Suppressor macrophage (primary cell): Measurements from ENCODE around the gene FFAR1.
"Not testable (repeated sequence)": the region's sequence is repeated elsewhere in the genome, so short reads cannot be mapped to it uniquely, and the experiment has no call there.

Experiments used
- DNase-seq, 4 experiments: peaks; one replicate each; pipeline ENCODE4 v3.0.0-alpha.2; 2020 to 2022

FFAR1 gene

GRCh38 chr19:35342430-35342829 is 5.3 kb upstream of the FFAR1 start:
- DNase-seq: no peak

- DNase-seq: no peak
Measured at GRCh38 chr19:35344511-35345031, 3.1 kb upstream of the FFAR1 start.

- DNase-seq: no peak
Measured at GRCh38 chr19:35345671-35346111, 2.0 kb upstream of the FFAR1 start.

DNA sequence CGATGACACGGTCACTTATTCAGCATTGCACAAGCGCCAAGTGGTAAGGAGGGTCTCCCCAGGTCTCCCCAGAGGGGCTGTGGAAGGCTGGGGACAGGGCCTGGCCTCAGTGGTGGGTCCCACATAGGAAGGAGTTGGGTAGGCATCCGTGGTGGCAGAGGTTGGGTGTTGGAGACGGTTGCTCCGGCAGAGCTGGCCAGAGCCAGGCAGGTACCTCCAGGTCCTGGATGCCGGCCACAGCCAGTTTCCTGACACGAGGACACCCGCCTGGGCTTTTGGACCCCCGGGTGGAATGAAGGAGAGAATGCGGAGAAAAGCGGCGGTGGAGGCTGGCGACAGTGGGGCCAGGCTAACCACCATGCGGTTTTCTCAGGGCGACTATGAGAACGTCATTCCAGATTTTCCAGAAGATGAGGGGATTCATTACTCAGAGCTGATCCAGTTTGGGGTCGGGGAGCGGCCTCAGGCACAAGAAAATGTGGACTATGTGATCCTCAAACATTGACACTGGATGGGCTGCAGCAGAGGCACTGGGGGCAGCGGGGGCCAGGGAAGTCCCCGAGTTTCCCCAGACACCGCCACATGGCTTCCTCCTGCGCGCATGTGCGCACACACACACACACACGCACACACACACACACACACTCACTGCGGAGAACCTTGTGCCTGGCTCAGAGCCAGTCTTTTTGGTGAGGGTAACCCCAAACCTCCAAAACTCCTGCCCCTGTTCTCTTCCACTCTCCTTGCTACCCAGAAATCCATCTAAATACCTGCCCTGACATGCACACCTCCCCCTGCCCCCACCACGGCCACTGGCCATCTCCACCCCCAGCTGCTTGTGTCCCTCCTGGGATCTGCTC is 1.3 kb upstream of the FFAR1 start:
- peak; percentile 43 to 68 (median 54) for DNase-seq

GRCh38 chr19:35347930-35348298 is 212 bp downstream of the FFAR1 start:
- no peak for DNase-seq

DNA sequence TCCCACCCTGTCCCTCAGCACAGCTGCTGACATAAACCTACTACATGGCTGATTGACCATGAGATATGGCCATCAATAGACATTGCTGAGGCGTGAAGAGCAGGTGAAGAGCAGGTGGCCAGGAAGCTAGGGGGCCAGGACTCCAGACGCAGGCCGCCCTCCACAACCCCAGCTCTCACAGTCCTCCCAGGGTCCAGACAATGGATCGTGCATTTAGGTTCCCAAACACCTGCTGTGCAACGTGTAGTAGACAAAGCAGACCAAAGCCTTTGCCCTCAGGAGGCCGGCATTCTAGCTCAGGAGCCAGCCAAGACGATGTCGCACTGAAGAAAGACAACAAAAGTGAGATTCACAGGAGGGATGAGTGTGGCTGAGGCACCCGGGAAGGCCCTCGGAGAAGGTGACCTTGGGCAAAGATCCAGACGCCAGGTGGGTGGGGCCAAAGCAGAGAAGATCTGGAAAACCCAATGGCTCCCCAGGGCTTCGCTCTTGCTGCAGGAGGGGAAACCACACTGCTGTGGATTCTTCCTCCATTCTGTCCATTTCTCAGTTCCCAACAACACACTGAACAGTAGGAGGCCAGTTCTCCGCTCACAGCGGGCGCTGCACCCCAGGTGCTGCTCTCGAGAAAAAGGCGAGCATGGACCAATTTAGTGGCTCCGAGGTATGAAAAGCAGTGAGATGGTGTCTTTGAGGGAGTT is 1.4 kb downstream of the FFAR1 start:
- DNase-seq: no peak

DNA sequence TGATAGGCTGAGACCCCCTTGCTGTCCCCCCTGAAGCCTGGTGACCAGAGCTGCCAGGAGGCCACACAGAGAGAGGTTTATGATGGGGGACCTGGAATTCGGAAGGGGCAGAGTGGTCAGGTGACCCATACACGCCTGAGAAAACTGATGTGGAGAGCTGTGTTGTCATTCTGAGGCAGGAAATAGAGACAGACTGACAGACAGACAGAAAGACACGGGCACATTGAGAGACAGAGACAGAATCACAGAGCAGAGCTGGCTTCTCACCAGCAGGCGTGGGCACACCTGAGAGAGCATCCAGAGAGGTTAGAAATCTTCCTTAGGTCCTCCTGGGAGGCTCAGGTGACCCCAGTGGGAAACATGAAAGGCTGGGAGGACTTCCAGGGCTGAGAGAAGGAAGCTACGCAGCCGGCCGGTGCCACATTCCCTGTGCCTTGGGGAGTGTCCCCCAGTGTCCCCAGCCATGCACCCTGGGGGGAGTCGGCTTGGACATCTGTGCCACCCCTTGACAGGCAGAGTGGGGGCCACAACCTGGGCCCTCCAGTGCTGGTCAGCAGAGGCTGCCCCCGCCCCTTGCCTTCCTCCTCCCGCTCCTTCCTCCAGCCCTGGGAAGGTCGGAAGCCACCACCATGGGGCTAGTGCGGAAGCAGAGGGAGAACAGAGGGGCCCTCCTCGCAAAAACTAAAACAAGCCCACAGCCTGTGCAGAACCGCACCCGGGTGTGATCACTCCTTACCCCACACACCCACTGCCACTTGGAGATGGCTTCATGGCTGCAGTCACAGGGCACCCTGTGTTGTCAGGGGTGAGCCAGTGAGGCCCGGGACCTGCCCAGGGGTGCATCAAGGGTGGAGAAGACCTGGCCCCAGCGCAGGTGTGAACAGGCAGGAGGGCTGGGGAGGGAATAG is 2.2 kb downstream of the FFAR1 start:
- DNase-seq: no peak

DNA sequence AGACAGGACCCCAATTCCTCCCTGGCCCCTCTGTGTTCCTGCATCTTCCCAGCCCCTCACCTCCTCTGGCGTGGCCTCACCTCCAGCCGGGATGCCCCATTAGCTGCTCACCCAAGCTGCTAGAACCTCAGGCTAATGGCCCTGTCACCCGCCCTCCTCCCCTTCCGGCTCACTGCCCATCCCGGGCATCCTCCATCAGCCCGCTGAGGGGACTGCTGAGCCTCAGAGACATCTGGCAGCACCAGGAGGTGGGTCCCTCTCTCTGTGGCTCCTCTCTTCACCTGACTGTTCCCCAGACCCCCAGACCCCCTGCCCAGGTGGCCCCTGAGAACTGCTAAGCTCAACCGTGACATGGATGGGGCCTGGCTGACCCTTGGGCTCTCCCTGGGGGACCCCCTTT is 2.9 kb downstream of the FFAR1 start:
- DNase-seq: no peak

DNA sequence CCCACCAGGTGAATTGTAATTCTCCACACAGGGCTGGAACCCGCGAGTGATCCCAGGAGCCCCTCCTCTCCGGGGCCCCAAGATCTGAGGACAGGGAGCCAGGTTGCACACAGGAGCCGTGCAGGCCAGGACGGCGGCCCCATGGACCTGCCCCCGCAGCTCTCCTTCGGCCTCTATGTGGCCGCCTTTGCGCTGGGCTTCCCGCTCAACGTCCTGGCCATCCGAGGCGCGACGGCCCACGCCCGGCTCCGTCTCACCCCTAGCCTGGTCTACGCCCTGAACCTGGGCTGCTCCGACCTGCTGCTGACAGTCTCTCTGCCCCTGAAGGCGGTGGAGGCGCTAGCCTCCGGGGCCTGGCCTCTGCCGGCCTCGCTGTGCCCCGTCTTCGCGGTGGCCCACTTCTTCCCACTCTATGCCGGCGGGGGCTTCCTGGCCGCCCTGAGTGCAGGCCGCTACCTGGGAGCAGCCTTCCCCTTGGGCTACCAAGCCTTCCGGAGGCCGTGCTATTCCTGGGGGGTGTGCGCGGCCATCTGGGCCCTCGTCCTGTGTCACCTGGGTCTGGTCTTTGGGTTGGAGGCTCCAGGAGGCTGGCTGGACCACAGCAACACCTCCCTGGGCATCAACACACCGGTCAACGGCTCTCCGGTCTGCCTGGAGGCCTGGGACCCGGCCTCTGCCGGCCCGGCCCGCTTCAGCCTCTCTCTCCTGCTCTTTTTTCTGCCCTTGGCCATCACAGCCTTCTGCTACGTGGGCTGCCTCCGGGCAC is 3.9 kb downstream of the FFAR1 start:
- DNase-seq: no peak

GRCh38 chr19:35352177-35352447 is 4.4 kb downstream of the FFAR1 start:
- no peak for DNase-seq

GRCh38 chr19:35352448-35353304 is 5.0 kb downstream of the FFAR1 start:
- DNase-seq: peak; percentile 83 to 93 (median 90)

DNA sequence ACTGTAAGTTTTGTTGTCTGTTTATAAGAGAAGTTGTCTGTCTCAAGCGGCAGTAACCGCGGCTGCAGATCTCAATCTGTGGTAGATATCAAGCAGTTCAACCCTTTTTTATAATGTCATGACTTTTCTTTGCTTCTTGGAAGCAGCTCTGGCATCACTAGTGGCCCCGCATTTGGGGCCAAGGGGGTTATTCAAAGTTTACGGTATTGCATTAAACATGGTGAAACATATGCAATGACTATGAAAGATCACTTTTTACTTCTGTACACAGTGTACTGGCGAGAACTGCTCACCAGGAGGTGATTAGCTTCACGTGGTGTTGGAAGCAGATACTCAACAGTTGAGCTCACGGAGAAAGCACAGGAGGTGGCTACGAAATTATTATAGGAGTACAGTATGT is 5.9 kb downstream of the FFAR1 start:
- DNase-seq: peak in 2 of 4 experiments; percentile 17

GRCh38 chr19:35354898-35355297 is 7.2 kb downstream of the FFAR1 start:
- DNase-seq: no peak

DNA sequence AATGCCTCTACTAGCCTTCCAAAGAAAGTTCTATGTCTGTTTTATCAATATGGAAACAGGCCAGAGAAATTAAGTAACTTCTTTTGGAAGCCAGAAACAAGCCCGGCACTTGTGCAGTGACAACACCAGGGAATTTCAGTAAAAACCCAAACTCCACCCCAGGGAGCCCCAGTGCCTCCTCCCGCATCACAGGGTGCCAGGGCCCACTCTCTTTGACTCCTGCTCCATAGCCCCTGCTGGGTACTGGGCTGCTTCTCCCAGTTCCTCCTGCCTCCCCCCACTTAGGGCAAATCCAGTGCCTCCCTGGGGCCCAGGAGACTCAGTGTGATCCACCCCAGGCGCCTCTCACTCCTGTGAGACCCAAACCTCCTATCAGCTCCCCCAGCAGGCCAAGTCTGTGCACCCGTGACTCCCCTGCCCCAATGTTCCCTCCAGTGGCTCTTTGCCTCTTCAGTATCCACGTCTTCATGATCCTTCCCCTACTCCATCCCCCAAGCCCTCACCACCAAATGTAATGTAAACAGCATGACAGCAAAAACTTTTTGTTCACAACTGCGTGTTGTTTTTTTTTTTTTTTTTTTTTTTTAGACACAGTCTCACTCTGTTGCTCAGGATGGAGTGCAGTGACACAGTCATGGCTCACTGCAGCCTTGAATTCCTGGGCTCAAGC is 8.2 kb downstream of the FFAR1 start:
- DNase-seq: no peak

- DNase-seq: peak; percentile 90 to 96 (median 92)
Measured at GRCh38 chr19:35357867-35358573, 10.3 kb downstream of the FFAR1 start, which contains the start of gene FFAR3. Gene FFAR3 (plus strand): TSS chr19:35358460. CDS start chr19:35358891, 431 bp downstream.

GRCh38 chr19:35358834-35359233 is 11.1 kb downstream of the FFAR1 start:
- DNase-seq: not testable (repeated sequence)

- DNase-seq: not testable (repeated sequence)
Measured at GRCh38 chr19:35359395-35359794, 11.7 kb downstream of the FFAR1 start.

GRCh38 chr19:35360081-35360480 is 12.4 kb downstream of the FFAR1 start:
- not testable (repeated sequence) for DNase-seq

DNA sequence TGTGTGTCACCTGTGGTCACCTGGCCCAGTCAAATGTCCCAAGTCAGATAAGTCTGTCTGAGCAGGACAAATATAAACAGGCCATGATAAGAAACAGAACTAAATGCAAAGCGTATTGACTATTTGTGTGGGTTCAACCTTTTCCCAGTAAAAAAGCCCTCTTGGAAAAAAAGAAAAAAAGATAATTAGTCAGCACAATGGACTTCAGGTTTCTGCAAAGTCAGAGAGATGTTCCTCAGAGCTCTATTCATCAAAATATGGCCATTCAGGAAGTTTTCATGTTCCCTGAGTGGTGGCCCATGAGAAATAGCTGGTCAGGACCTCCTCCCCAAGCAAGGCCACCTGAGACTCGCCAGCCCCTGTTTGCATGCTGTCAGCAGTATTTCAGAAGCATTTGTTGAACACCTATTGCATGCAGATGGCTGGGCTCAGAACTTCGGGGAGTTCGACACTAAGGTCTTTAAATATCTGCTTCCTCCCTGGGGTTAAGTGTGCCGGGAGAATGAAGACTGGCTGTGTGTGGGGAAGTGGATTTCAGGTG is 13.2 kb downstream of the FFAR1 start:
- DNase-seq: no peak
